SK-N-SH treated with all-trans-retinoic acid at 6 μM for 48 hours (cell line): Measurements from ENCODE around the gene MYL6.
"Not testable (repeated sequence)": the region's sequence is repeated elsewhere in the genome, so short reads cannot be mapped to it uniquely, and the experiment has no call there.

Experiments used
- CSRNP3 ChIP-seq: fragments of 250-450 bp; sonication (Bioruptor Pico); IDR thresholded peaks from 2 replicates; pipeline ENCODE4 v1.5.1; 2021; ENCODE audit warnings: mild to moderate bottlenecking, moderate library complexity
- TCF4 ChIP-seq: fragments of 250-450 bp; sonication (Bioruptor Pico); IDR thresholded peaks from 2 replicates; pipeline ENCODE4 v1.8.0; 2021; ENCODE audit warnings: mild to moderate bottlenecking, moderate library complexity, borderline replicate concordance

- peak; percentile 69; the same call in 1 of the 2 replicates for TF ChIP-seq CSRNP3 (CRISPR knock-in tag)
- not testable (repeated sequence) for TF ChIP-seq TCF4 (CRISPR knock-in tag)
Measured at GRCh38 chr12:56196818-56197550, 38.8 kb downstream of the MYL6 start.
